ENCODE data around the gene DHX40. TPM values are rescaled to one million over a fixed set of nuclear protein-coding genes. Genes with fewer than 3 reads are reported as not detected.

Gene DHX40
- total RNA-seq, 4 donors from 2014 or later = 33.0 to 68.9 (median 47.7) TPM

GRCh38 chr17:59616253-59616920 is 51.0 kb downstream of the DHX40 start:
- H3K27me3 ChIP-seq = no peaks in the 10 kb centered on the region
- ATAC-seq = no peak
- H3K4me1 ChIP-seq = peaks cover 4 to 18% (median 5%) of the 10 kb centered on the region in 3 donors
- H3K27ac ChIP-seq = no peak overlapping the region
- 90% methylated on average over 3 of the region's 7 CpGs; no CpG with 5 or more reads in 1 of the 2 donors for WGBS, 2 donors (ENCODE audit: low coverage in 1 of 2)
- no peak overlapping the region for H3K4me3 ChIP-seq
- TF ChIP-seq CTCF (IDR thresholded peaks at IDR 0.05) (no peak), POLR2A (IDR thresholded peaks at IDR 0.05) (no peak), POLR2AphosphoS5 (IDR thresholded peaks at IDR 0.05) (no peak), EP300 (IDR thresholded peaks at IDR 0.05) (no peak)
- H3K36me3 ChIP-seq = no peaks in the 10 kb centered on the region
- no peaks in the 10 kb centered on the region for H3K9me3 ChIP-seq

DNA sequence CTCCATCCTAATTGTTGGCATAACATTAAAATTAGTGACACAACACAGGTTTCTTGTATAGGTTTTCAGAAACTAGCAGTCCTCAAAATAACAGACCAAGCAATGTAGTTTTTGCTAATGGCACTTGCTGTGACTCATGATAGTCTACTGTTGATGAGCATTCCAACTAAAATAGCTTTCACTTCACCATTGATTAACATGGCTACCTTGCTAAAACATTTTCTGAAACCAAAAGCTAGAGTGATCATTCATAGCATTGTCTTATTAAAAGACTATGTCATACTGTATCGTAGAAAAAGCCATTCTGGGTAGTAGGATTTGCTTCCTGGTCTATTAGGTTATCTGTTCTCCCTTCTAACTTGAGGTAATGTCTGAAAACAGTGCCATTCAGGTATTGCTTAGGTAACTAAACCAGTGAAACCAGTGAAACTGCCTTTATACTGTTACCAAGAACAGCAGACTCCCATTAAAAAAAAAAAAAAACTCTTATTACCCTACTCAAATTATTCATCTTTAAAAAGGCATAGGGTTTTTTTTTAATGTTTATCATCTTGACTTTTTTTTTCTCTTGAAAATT is 51.8 kb downstream of the DHX40 start:
- peak overlapping the region in 2 of 4 donors; percentile 30 to 99 for H3K27ac ChIP-seq
- ATAC-seq = no peak
- no peaks in the 10 kb centered on the region for H3K27me3 ChIP-seq
- no peaks in the 10 kb centered on the region for H3K9me3 ChIP-seq
- H3K36me3 ChIP-seq = no peaks in the 10 kb centered on the region
- no peak for TF ChIP-seq EP300 (IDR thresholded peaks at IDR 0.05)
- no peak for TF ChIP-seq CTCF (IDR thresholded peaks at IDR 0.05)
- TF ChIP-seq POLR2A (IDR thresholded peaks at IDR 0.05) = no peak
- TF ChIP-seq POLR2AphosphoS5 (IDR thresholded peaks at IDR 0.05) = no peak
- 100% methylated on average over 1 of the region's 1 CpG for WGBS, 2 donors (ENCODE audit: low coverage in 1 of 2)
- H3K4me3 ChIP-seq = no peak overlapping the region
- H3K4me1 ChIP-seq = peaks cover 6 to 27% (median 13%) of the 10 kb centered on the region in 3 donors

DNA sequence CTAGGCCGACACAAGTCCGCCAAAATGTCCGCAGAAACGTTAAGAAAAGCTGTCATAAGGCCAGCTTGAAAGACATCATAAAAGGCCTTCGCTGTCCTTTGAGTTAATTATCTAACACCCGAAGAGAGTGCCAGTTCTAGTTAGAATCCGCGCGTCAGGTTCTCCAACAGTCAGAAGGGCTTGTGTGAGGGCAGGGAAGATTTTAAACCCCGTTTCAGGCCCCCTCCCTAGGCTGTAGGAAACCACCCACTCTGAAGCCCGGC is 53.6 kb downstream of the DHX40 start:
- Histone ChIP-seq H3K9me3 (no peaks in the 10 kb centered on the region), H3K27ac (peak overlapping the region; percentile 94 to 100 (median 98)), H3K27me3 (no peaks in the 10 kb centered on the region), H3K4me3 (peak overlapping the region; percentile 85 to 94), H3K4me1 (peaks cover 10 to 44% (median 20%) of the 10 kb centered on the region in 3 donors), H3K36me3 (no peaks in the 10 kb centered on the region)
- ATAC-seq = no peak
- WGBS, 2 donors (ENCODE audit: low coverage in 1 of 2) = 0% methylated on average over 10 of the region's 11 CpGs; no CpG with 5 or more reads in 1 of the 2 donors
- TF ChIP-seq POLR2A (IDR thresholded peaks at IDR 0.05) (no peak), POLR2AphosphoS5 (IDR thresholded peaks at IDR 0.05) (no peak), EP300 (IDR thresholded peaks at IDR 0.05) (no peak), CTCF (IDR thresholded peaks at IDR 0.05) (peak in 1 of 4 experiments; percentile 2)

- WGBS, 2 donors (ENCODE audit: low coverage in 1 of 2) = 0% methylated on average over 16 to 32 of the region's 65 CpGs
- H3K4me1 ChIP-seq = peaks cover 12 to 49% (median 21%) of the 10 kb centered on the region in 3 donors
- H3K9me3 ChIP-seq = no peaks in the 10 kb centered on the region
- TF ChIP-seq EP300 (IDR thresholded peaks at IDR 0.05) (peak; percentile 22), POLR2A (IDR thresholded peaks at IDR 0.05) (peak; percentile 92), CTCF (IDR thresholded peaks at IDR 0.05) (peak in 2 of 4 experiments; percentile 13 to 16), POLR2AphosphoS5 (IDR thresholded peaks at IDR 0.05) (peak; percentile 95)
- no peaks in the 10 kb centered on the region for H3K36me3 ChIP-seq
- H3K27ac ChIP-seq = peak within 1 kb of the TSS; percentile 94 to 100 (median 98)
- ATAC-seq = peak; percentile 97
- peak within 1 kb of the TSS; percentile 85 to 94 for H3K4me3 ChIP-seq
- H3K27me3 ChIP-seq = no peaks in the 10 kb centered on the region
Measured at GRCh38 chr17:59619298-59620063, 54.1 kb downstream of the DHX40 start, which contains the start of gene CLTC. TSS of gene CLTC (plus strand) at chr17:59619895. CDS start at chr17:59620132, 237 bp downstream.
